Measurements from ENCODE around the gene CDKAL1.

DNA sequence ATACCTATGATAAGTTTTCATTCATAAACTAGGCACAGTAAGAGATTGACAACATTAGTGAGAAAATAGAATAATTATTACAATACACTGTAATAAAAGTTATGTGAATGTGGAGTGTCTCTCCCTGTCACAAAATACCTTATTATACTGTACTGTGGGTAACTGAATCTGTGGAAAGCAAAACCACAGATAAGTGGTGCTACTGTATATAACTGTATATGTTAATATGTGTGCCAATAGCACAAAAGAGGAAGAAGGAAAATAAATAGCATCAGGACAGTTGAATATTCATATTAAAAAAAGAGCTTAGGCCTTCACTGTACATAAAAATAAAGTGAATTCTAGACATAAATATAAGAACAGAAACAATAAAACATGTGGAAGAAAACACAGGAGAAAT lies 243.5 kb downstream of the CDKAL1 start:
- TF ChIP-seq, protein P1, sequence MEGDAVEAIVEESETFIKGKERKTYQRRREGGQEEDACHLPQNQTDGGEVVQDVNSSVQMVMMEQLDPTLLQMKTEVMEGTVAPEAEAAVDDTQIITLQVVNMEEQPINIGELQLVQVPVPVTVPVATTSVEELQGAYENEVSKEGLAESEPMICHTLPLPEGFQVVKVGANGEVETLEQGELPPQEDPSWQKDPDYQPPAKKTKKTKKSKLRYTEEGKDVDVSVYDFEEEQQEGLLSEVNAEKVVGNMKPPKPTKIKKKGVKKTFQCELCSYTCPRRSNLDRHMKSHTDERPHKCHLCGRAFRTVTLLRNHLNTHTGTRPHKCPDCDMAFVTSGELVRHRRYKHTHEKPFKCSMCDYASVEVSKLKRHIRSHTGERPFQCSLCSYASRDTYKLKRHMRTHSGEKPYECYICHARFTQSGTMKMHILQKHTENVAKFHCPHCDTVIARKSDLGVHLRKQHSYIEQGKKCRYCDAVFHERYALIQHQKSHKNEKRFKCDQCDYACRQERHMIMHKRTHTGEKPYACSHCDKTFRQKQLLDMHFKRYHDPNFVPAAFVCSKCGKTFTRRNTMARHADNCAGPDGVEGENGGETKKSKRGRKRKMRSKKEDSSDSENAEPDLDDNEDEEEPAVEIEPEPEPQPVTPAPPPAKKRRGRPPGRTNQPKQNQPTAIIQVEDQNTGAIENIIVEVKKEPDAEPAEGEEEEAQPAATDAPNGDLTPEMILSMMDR (IDR thresholded peaks at IDR 0.05; ENCODE audit: poor library complexity) = no peak
- TF ChIP-seq EZH2phosphoT487 (IDR thresholded peaks at IDR 0.05; ENCODE audit: low read depth, severe bottlenecking, unreplicated experiment) = no peak

All from hepatocyte (in vitro differentiated cells).